ENCODE results near the gene ORMDL3. TPM values are rescaled to one million over a fixed set of nuclear protein-coding genes. Genes with fewer than 3 reads are reported as not detected.

The ORMDL3 gene
- total RNA-seq, 3 donors from 2014 or later = 56.8 to 62.0 (median 58.3) TPM

DNA sequence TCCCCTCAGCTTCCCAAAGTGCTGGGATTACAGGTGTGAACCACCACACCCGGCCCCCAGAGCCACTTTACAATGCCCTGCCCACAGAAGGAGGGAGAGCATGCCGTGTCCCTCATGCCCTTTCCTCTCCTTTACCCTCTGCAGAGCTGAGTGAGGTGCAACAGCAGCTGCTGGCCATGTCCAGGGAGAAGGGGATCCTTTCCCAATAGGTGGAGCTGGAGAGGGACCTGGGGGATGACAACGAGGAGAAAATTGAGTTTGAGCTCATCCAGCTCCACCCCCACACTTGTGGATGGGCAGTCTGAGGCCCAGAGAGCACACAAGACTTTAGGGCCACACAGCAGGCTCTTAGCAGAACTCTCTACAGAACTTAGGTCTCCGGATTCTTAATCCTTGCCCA lies 27.5 kb upstream of the ORMDL3 start:
- no peak for TF ChIP-seq CTCF (IDR thresholded peaks at IDR 0.05)
- DNase-seq (no peak), ATAC-seq (no peak)
- Histone ChIP-seq H3K36me3 (ENCODE audit: low read depth) (no peaks in the 10 kb centered on the region), H3K4me1 (ENCODE audit: low read depth) (peaks cover 4% of the 10 kb centered on the region), H3K4me3 (no peak overlapping the region), H3K9me3 (no peaks in the 10 kb centered on the region)
- intact Hi-C loops (cut with DNase I, micrococcal nuclease) = no loop called here

DNA sequence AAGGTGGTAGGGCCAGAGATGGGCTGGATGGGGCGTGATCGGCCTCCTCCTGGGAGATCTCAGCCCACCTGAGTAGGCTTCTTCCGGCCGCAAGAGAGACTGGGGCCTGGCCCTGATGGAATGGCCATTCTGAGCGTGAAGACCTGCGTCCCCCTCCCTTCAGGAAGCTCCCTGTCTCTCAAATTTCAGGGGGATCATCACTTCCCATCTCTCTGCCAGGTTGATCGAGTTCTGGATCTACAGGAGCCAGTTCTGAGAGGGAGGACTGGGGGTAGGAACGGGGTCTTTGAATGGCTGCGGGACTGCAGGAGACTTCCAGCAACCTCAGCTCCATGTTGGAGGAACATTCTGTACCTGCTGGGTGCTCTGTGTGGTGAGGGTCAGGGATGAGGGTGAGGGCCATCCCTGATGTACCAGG lies 26.1 kb upstream of the ORMDL3 start:
- Histone ChIP-seq H3K4me1 (ENCODE audit: low read depth) (no peaks in the 10 kb centered on the region), H3K36me3 (ENCODE audit: low read depth) (no peaks in the 10 kb centered on the region), H3K4me3 (no peak overlapping the region), H3K9me3 (no peaks in the 10 kb centered on the region)
- intact Hi-C loops (cut with DNase I, micrococcal nuclease) = no loop called here
- no peak for DNase-seq
- no peak for ATAC-seq
- TF ChIP-seq CTCF (IDR thresholded peaks at IDR 0.05) = no peak

GRCh38 chr17:39952680-39953470 lies 25.5 kb upstream of the ORMDL3 start:
- peak; percentile 91 for ATAC-seq
- Histone ChIP-seq H3K9me3 (no peaks in the 10 kb centered on the region), H3K4me3 (no peak overlapping the region), H3K36me3 (ENCODE audit: low read depth) (no peaks in the 10 kb centered on the region), H3K4me1 (ENCODE audit: low read depth) (no peaks in the 10 kb centered on the region)
- TF ChIP-seq CTCF (IDR thresholded peaks at IDR 0.05) = no peak
- DNase-seq = peak; percentile 99
- intact Hi-C loops (cut with DNase I, micrococcal nuclease) = no loop called here

DNA sequence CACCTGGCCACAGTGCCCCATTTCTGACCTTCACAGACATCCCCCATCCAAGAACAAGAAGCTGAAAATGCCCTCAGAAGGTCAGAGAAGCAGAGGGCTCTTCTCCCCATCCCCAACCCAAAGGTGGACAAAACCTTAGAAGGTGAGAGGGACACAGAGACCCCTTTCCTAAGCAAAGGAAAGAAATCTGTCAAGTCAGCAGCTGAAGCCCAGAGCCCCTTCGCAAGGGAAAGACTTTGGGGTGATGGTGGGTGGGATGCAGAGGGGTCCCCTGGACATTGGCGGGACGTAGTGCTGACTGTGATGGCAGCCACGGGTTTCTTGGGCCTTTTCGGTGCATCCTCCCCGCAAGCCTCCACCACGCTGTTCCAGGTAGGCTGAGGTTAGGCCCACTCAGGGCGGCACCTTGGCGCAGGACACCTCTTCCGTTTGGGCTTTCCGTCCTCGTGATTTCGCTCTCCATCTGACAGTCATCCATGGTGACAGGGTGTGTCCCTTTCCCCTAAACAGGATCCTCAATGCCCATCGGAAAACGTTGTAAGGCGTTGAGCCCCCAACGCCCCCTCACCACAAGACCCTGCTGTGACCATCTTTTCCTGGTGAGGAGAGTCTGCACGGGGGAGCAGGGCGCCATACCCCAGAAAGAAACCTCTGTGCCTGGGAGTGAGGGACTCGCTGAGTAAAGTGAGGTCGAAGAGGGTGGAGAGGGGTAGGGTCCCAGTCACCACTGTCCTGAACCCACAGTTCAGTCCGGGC lies 24.7 kb upstream of the ORMDL3 start:
- Histone ChIP-seq H3K4me1 (ENCODE audit: low read depth) (no peaks in the 10 kb centered on the region), H3K4me3 (no peak overlapping the region), H3K36me3 (ENCODE audit: low read depth) (no peaks in the 10 kb centered on the region), H3K9me3 (no peaks in the 10 kb centered on the region)
- intact Hi-C loops (cut with DNase I, micrococcal nuclease) = no loop called here
- DNase-seq = peak in 1 of 3 donors; percentile 68
- TF ChIP-seq CTCF (IDR thresholded peaks at IDR 0.05) = no peak
- peak; percentile 1 for ATAC-seq

GRCh38 chr17:39950871-39951348 lies 23.5 kb upstream of the ORMDL3 start:
- no peak overlapping the region for H3K4me3 ChIP-seq
- no peak for TF ChIP-seq CTCF (IDR thresholded peaks at IDR 0.05)
- no peaks in the 10 kb centered on the region for H3K36me3 ChIP-seq (ENCODE audit: low read depth)
- no peak for ATAC-seq
- DNase-seq = no peak
- H3K9me3 ChIP-seq = no peaks in the 10 kb centered on the region
- no peaks in the 10 kb centered on the region for H3K4me1 ChIP-seq (ENCODE audit: low read depth)
- intact Hi-C loops (cut with DNase I, micrococcal nuclease) = no loop called here
